IMR-90 (cell line): ENCODE measurements around the gene KRCC1. TPM values are rescaled to one million over a fixed set of nuclear protein-coding genes. Genes with fewer than 3 reads are reported as not detected.

Source experiments
- ATAC-seq: fragments of 200-7000 bp; cut with Tn5 transposase; 2 replicates; pipeline ENCODE4 v1.9.1; 2020; ENCODE audit warnings: low read depth, mild to moderate bottlenecking, moderate library complexity
- BruUV-seq: library from RNA; stranded (reverse); fragments of 400-500 nt; replicated peaks from 2 replicates; lab custom pipeline; 2021; lab: Mats Ljungman, UMichigan
- CTCF ChIA-PET: fragments of 300-600 bp; formaldehyde crosslinking; extraction: SDS; loops from one replicate; lab custom pipeline; 2021; ENCODE audit warnings: antibody characterized with exemption; lab: Yijun Ruan, JAX
- POLR2A ChIA-PET: fragments of 300-600 bp; sonication (Branson Sonifier 250); formaldehyde crosslinking; loops from one replicate; lab custom pipeline; 2022; ENCODE audit warnings: antibody characterized with exemption; ENCODE audit not compliant: unreplicated experiment; lab: Charles Lee
- DNase-seq: peaks from one replicate; pipeline ENCODE4 v3.0.0; 2013
- H2AFZ ChIP-seq: replicated peaks from 2 replicates; pipeline ENCODE3; 2013; ENCODE audit warnings: low read length, mild to moderate bottlenecking; ENCODE audit not compliant: poor library complexity
- H2AK5ac ChIP-seq: 2 replicates; pipeline ENCODE4 v1.6.1; 2013; ENCODE audit warnings: low read depth, low read length, inconsistent platforms
- H2AK9ac ChIP-seq: replicated peaks from 2 replicates; pipeline ENCODE3; 2013; ENCODE audit warnings: mild to moderate bottlenecking, low read depth, low read length, moderate library complexity; ENCODE audit not compliant: poor library complexity
- H2BK120ac ChIP-seq: 2 replicates; pipeline ENCODE4 v1.6.1; 2013; ENCODE audit warnings: low read depth, low read length, inconsistent platforms
- H2BK15ac ChIP-seq: 3 replicates; pipeline ENCODE4 v1.6.1; 2013; ENCODE audit warnings: low read depth, low read length, inconsistent platforms
- H2BK20ac ChIP-seq: 2 replicates; pipeline ENCODE4 v1.6.1; 2013; ENCODE audit warnings: low read depth, mild to moderate bottlenecking, inconsistent platforms, low read length, moderate library complexity
- H2BK5ac ChIP-seq: 2 replicates; pipeline ENCODE4 v1.6.1; 2013; ENCODE audit warnings: mild to moderate bottlenecking, low read depth, low read length, inconsistent platforms; ENCODE audit not compliant: poor library complexity, severe bottlenecking
- H3K14ac ChIP-seq: replicated peaks from 2 replicates; pipeline ENCODE4 v1.6.1; 2013; ENCODE audit warnings: low read depth, low read length, inconsistent platforms
- H3K18ac ChIP-seq: 2 replicates; pipeline ENCODE4 v1.6.1; 2013; ENCODE audit warnings: low read depth, low read length, control low read depth
- H3K23ac ChIP-seq: 2 replicates; pipeline ENCODE4 v1.6.1; 2013; ENCODE audit warnings: low read depth, low read length, inconsistent platforms
- H3K27ac ChIP-seq: 2 replicates; pipeline ENCODE4 v1.5.1; 2013; ENCODE audit warnings: mild to moderate bottlenecking, control low read depth, low read length; ENCODE audit not compliant: insufficient read depth
- H3K27me3 ChIP-seq: 2 replicates; pipeline ENCODE4 v1.6.1; 2013; ENCODE audit warnings: low read length; ENCODE audit not compliant: control insufficient read depth, insufficient read depth
- H3K36me3 ChIP-seq: 2 replicates; pipeline ENCODE4 v1.6.1; 2013; ENCODE audit warnings: low read length, mixed read lengths; ENCODE audit not compliant: control insufficient read depth, insufficient read depth
- H3K4ac ChIP-seq: 2 replicates; pipeline ENCODE4 v1.6.1; 2013; ENCODE audit warnings: low read depth, low read length, inconsistent platforms
- H3K4me1 ChIP-seq: 2 replicates; pipeline ENCODE4 v1.6.1; 2013; ENCODE audit warnings: low read length, mixed read lengths; ENCODE audit not compliant: control insufficient read depth, insufficient read depth
- H3K4me2 ChIP-seq: 2 replicates; pipeline ENCODE4 v1.6.1; 2013; ENCODE audit warnings: low read depth, mild to moderate bottlenecking, control low read depth, low read length, moderate library complexity
- H3K4me3 ChIP-seq: 2 replicates; pipeline ENCODE4 v1.5.1; 2013; ENCODE audit warnings: low read depth, mild to moderate bottlenecking, control low read depth, low read length, moderate library complexity; ENCODE audit not compliant: insufficient read depth
- H3K56ac ChIP-seq: 2 replicates; pipeline ENCODE4 v1.6.1; 2013; ENCODE audit warnings: low read length, inconsistent platforms; ENCODE audit not compliant: insufficient read depth; ENCODE audit errors: extremely low read depth
- H3K79me1 ChIP-seq, 2 experiments: 2 replicates each; pipeline ENCODE4 v1.6.1; 2013; ENCODE audit warnings: low read length in 2 of 2, inconsistent platforms in 1 of 2, low read depth in 1 of 2
- H3K9ac ChIP-seq: 2 replicates; pipeline ENCODE4 v1.6.1; 2013; ENCODE audit warnings: low read depth, low read length, control low read depth
- H3K9me1 ChIP-seq: 2 replicates; pipeline ENCODE4 v1.6.1; 2013; ENCODE audit warnings: low read length, inconsistent platforms; ENCODE audit not compliant: insufficient read depth
- H3K9me3 ChIP-seq: 2 replicates; pipeline ENCODE4 v1.6.1; 2013; ENCODE audit warnings: low read length; ENCODE audit not compliant: control insufficient read depth, insufficient read depth
- H4K20me1 ChIP-seq: 2 replicates; pipeline ENCODE4 v1.6.1; 2013; ENCODE audit warnings: low read length, inconsistent platforms; ENCODE audit not compliant: insufficient read depth
- H4K5ac ChIP-seq: 2 replicates; pipeline ENCODE4 v1.6.1; 2013; ENCODE audit warnings: mild to moderate bottlenecking, low read depth, low read length, control low read depth
- H4K8ac ChIP-seq, 2 experiments: 2 replicates each; pipeline ENCODE4 v1.6.1; 2013; ENCODE audit warnings: low read depth in 2 of 2, low read length in 2 of 2, control low read depth in 1 of 2, inconsistent platforms in 1 of 2
- H4K91ac ChIP-seq: 2 replicates; pipeline ENCODE4 v1.6.1; 2013; ENCODE audit warnings: low read depth, low read length, inconsistent platforms; ENCODE audit not compliant: insufficient read depth
- BHLHE40 ChIP-seq: fragments of 150-350 bp; IDR thresholded peaks from 2 replicates; pipeline ENCODE4 v1.6.1; 2016; ENCODE audit warnings: mild to moderate bottlenecking, low read depth, low read length
- CEBPB ChIP-seq: IDR thresholded peaks from 2 replicates; pipeline ENCODE4 v1.6.1; 2012; ENCODE audit warnings: low read depth, low read length, improper control_type of control experiment
- CHD1 ChIP-seq: IDR thresholded peaks from 2 replicates; pipeline ENCODE4 v1.6.1; 2012; ENCODE audit warnings: low read depth, low read length, improper control_type of control experiment
- CTCF ChIP-seq: conservative IDR thresholded peaks from 2 replicates; pipeline ENCODE4 v1.5.1; 2012; ENCODE audit warnings: mild to moderate bottlenecking, low read depth, low read length, improper control_type of control experiment
- ELK1 ChIP-seq: fragments of 150-350 bp; IDR thresholded peaks from 2 replicates; pipeline ENCODE4 v1.6.1; 2016; ENCODE audit warnings: low read depth, mild to moderate bottlenecking, low read length, moderate library complexity, borderline replicate concordance
- FOS ChIP-seq: fragments of 150-350 bp; IDR thresholded peaks from 2 replicates; pipeline ENCODE4 v1.6.1; 2016; ENCODE audit warnings: low read depth, low read length
- MAFK ChIP-seq: IDR thresholded peaks from 2 replicates; pipeline ENCODE4 v1.6.1; 2012; ENCODE audit warnings: low read depth, low read length, improper control_type of control experiment
- MAZ ChIP-seq: IDR thresholded peaks from 2 replicates; pipeline ENCODE4 v1.6.1; 2012; ENCODE audit warnings: low read depth, mild to moderate bottlenecking, low read length, improper control_type of control experiment, moderate library complexity, borderline replicate concordance
- MXI1 ChIP-seq: IDR thresholded peaks from 2 replicates; pipeline ENCODE4 v1.6.1; 2012; ENCODE audit warnings: low read depth, mild to moderate bottlenecking, low read length, moderate library complexity, borderline replicate concordance
- NFE2L2 ChIP-seq: fragments of 150-350 bp; IDR thresholded peaks from 2 replicates; pipeline ENCODE4 v1.6.1; 2016; ENCODE audit warnings: low read depth, mild to moderate bottlenecking, low read length
- POLR2A ChIP-seq: IDR thresholded peaks from 2 replicates; pipeline ENCODE4 v1.6.1; 2012; ENCODE audit warnings: mild to moderate bottlenecking, low read depth, low read length
- RAD21 ChIP-seq: IDR thresholded peaks from 2 replicates; pipeline ENCODE4 v1.6.1; 2012; ENCODE audit warnings: low read length, improper control_type of control experiment
- RCOR1 ChIP-seq: IDR thresholded peaks from 2 replicates; pipeline ENCODE4 v1.6.1; 2012; ENCODE audit warnings: mild to moderate bottlenecking, low read length, improper control_type of control experiment; ENCODE audit not compliant: insufficient replicate concordance
- RFX5 ChIP-seq: IDR thresholded peaks from 2 replicates; pipeline ENCODE4 v1.8.0; 2012; ENCODE audit warnings: low read depth, mild to moderate bottlenecking, low read length, moderate library complexity
- SMC3 ChIP-seq: fragments of 150-350 bp; IDR thresholded peaks from 2 replicates; pipeline ENCODE4 v1.6.1; 2016; ENCODE audit warnings: low read depth, mild to moderate bottlenecking, antibody characterized with exemption, low read length, moderate library complexity
- WGBS, 2 experiments: methylation state at CpG; one replicate each; pipeline versions ENCODE4 v1.1.5 to v1.1.7; 2013; ENCODE audit warnings: missing lambda C conversion rate in 2 of 2; ENCODE audit not compliant: insufficient read length in 1 of 2; ENCODE audit errors: extremely low coverage in 2 of 2; 5-methylcytosine and 5-hydroxymethylcytosine counted together
- dilution Hi-C: fragments of 300-500 bp; cut with HindIII; formaldehyde crosslinking; loops from one replicate; pipeline ENCODE4 v1.14.3; 2018; ENCODE audit warnings: low sequenced_read_pairs; ENCODE audit not compliant: unreplicated experiment
- in situ Hi-C: fragments of 300-500 bp; cut with MboI; formaldehyde crosslinking; loops from 3 replicates; pipeline ENCODE4 v1.14.3; 2019; ENCODE audit warnings: low sequenced_read_pairs, inconsistent platforms, mixed read lengths
- intact Hi-C: fragments of 100-400 bp; cut with micrococcal nuclease; formaldehyde crosslinking; loops from 2 replicates; pipeline ENCODE4 v1.10.0; 2022
- polyA plus RNA-seq, 3 experiments: library from polyadenylated mRNA; depleted of rRNA; stranded (reverse); fragments of >200 nt; gene quantifications; 2 replicates each; pipeline ENCODE4 v1.2.3, GENCODE V29; 2012; ENCODE audit warnings: low replicate concordance in 1 of 3
- total RNA-seq: library from RNA; depleted of rRNA; stranded (reverse); fragments of >200 nt; gene quantifications from 2 replicates; pipeline ENCODE4 v1.2.3, GENCODE V29; 2012

The KRCC1 gene
- total and polyA plus RNA-seq, 2 of the 4 experiments (the other 2 are of a cell fraction) = 14.3 to 16.5 TPM

- H3K27ac ChIP-seq = no peak overlapping the region
- WGBS, 2 experiments = 83% methylated on average over 1 of the region's 2 CpGs; no CpG with 5 or more reads in 1 of the 2 experiments
- peaks cover 30 to 58% of the 10 kb centered on the region in 2 experiments for H3K79me1 ChIP-seq
- no peak overlapping the region for H3K23ac ChIP-seq
- no peak for ATAC-seq
- no peak overlapping the region for H2BK15ac ChIP-seq
- CTCF ChIA-PET = interaction anchor here (1.4 kb wide), 1 partner anchor 9 kb away, joined by 4 read pairs; no protein-coding TSS in a partner anchor
- BruUV-seq = no TSS peak
- intact Hi-C loops = no loop called here
- no peak overlapping the region for H4K91ac ChIP-seq
- H4K8ac ChIP-seq = no peak overlapping the region; a peak in 1 of 4 replicates
- dilution Hi-C loops = no loop called here
- in situ Hi-C loops = loop anchor here (25.0 kb wide), 1 partner anchor 611 kb away; no protein-coding TSS in a partner anchor
- H2AK5ac ChIP-seq = no peak overlapping the region
- H4K20me1 ChIP-seq = peaks cover 4% of the 10 kb centered on the region; the same call in 1 of the 2 replicates
- no peak overlapping the region for H3K9ac ChIP-seq
- no peak overlapping the region for H3K4me2 ChIP-seq
- H3K14ac ChIP-seq = no peak overlapping the region
- H3K9me3 ChIP-seq = no peaks in the 10 kb centered on the region
- no peak overlapping the region for H2AFZ ChIP-seq
- H3K18ac ChIP-seq = no peak overlapping the region
- H2AK9ac ChIP-seq = no peak overlapping the region
- no peak overlapping the region for H3K4me3 ChIP-seq
- no peak overlapping the region for H3K56ac ChIP-seq
- POLR2A ChIA-PET = no interaction called here
- peaks cover 11% of the 10 kb centered on the region for H3K4me1 ChIP-seq
- no peak for TF ChIP-seq CEBPB
- TF ChIP-seq MAFK = no peak
- no peak for TF ChIP-seq MXI1
- no peak for TF ChIP-seq BHLHE40
- TF ChIP-seq POLR2A = no peak
- TF ChIP-seq NFE2L2 = no peak
- no peak for TF ChIP-seq RFX5
- TF ChIP-seq FOS = no peak
- TF ChIP-seq CTCF = no peak
- no peak for TF ChIP-seq MAZ
- TF ChIP-seq CHD1 = no peak
- TF ChIP-seq RAD21 = no peak
- TF ChIP-seq ELK1 = no peak
- no peak for TF ChIP-seq SMC3
- no peak for TF ChIP-seq RCOR1
- H3K36me3 ChIP-seq = peaks cover 8% of the 10 kb centered on the region
- peaks cover 13% of the 10 kb centered on the region for H3K9me1 ChIP-seq
- H2BK120ac ChIP-seq = no peak overlapping the region
- H4K5ac ChIP-seq = no peak overlapping the region
- no peak overlapping the region for H3K4ac ChIP-seq
- no peak overlapping the region for H2BK20ac ChIP-seq
- no peak for DNase-seq
- no peaks in the 10 kb centered on the region for H3K27me3 ChIP-seq
- H2BK5ac ChIP-seq = no peak overlapping the region
These were observed 3.8 kb downstream of the KRCC1 start for GRCh38 chr2:88051792-88052191.
